ENCODE results near the gene PATJ. TPM values are rescaled to one million over a fixed set of nuclear protein-coding genes. Genes with fewer than 3 reads are reported as not detected.

The PATJ gene
- total and polyA plus RNA-seq, 2 experiments from 2014 or later = 35.3 to 68.4 TPM

- no peaks in the 10 kb centered on the region for H3K27me3 ChIP-seq (ENCODE audit: insufficient read depth)
- H3K9me2 ChIP-seq (ENCODE audit: insufficient read depth) = no peaks in the 10 kb centered on the region
- Mint-ChIP-seq H3K36me3 (ENCODE audit: low read depth) (peaks cover 13% of the 10 kb centered on the region), H3K27ac (no peak overlapping the region), H3K27me3 (ENCODE audit: insufficient read depth, low read depth, poor library complexity) (no peaks in the 10 kb centered on the region), H3K9me3 (no peaks in the 10 kb centered on the region), H3K4me1 (no peaks in the 10 kb centered on the region), H3K4me3 (no peak overlapping the region)
- 0 out of 2 replicates have a peak, but pooled peaks cover 5% of the 10 kb centered on the region for H4K20me1 ChIP-seq (replicated peaks; ENCODE audit: insufficient read depth)
- H3K27ac ChIP-seq (ENCODE audit: low read depth) = no peak overlapping the region
- ATAC-seq (no peak), DNase-seq (ENCODE audit: low spot score) (no peak)
- H3K79me2 ChIP-seq (replicated peaks; ENCODE audit: insufficient read depth) = no peaks in the 10 kb centered on the region
- 0 out of 2 replicates have a peak, but pooled peaks cover 3% of the 10 kb centered on the region for H3K36me3 ChIP-seq (ENCODE audit: insufficient read depth)
- H3K4me1 ChIP-seq (ENCODE audit: insufficient read depth) = no peaks in the 10 kb centered on the region
- no peak overlapping the region for H3K4me3 ChIP-seq
- no peak overlapping the region for H2AFZ ChIP-seq
- TF ChIP-seq JUNB (IDR thresholded peaks at IDR 0.05; ENCODE audit: unreplicated experiment) = no peak
- TF ChIP-seq STAT1 (IDR thresholded peaks at IDR 0.05; ENCODE audit: unreplicated experiment) = no peak
- no peak for TF ChIP-seq CREB1 (CRISPR knock-in tag; IDR thresholded peaks at IDR 0.05; ENCODE audit: low read depth)
- TF ChIP-seq POLR2AphosphoS5 (IDR thresholded peaks at IDR 0.05; ENCODE audit: low read depth) = no peak
- no peak for TF ChIP-seq REST (IDR thresholded peaks at IDR 0.05; ENCODE audit: unreplicated experiment)
- no peak for TF ChIP-seq ZNF331 (CRISPR knock-in tag; IDR thresholded peaks at IDR 0.05; ENCODE audit: low read depth)
- no peak for TF ChIP-seq EZH2phosphoT487 (IDR thresholded peaks at IDR 0.05; ENCODE audit: unreplicated experiment)
- no peak for TF ChIP-seq ETS1 (IDR thresholded peaks at IDR 0.05)
- TF ChIP-seq NANOG (IDR thresholded peaks at IDR 0.05; ENCODE audit: borderline replicate concordance) = no peak
- no peak for TF ChIP-seq EZH2 (IDR thresholded peaks at IDR 0.05; ENCODE audit: low read depth, unreplicated experiment)
- TF ChIP-seq ZNF462 (CRISPR knock-in tag; IDR thresholded peaks at IDR 0.05) = no peak
- no peak for TF ChIP-seq CTCF (conservative IDR thresholded peaks at IDR 0.05; ENCODE audit: low read depth in 2 of 2)
- TF ChIP-seq ZNF114 (CRISPR knock-in tag; IDR thresholded peaks at IDR 0.05) = no peak
- H3F3A ChIP-seq (replicated peaks; ENCODE audit: low read depth) = no peaks in the 10 kb centered on the region
- H3K4me2 ChIP-seq = no peak overlapping the region
Measured at GRCh38 chr1:61816191-61816590, 73.9 kb downstream of the PATJ start.
